ENCODE data around the gene ZDHHC8.

GRCh38 chr22:20172141-20172613, 40.6 kb downstream of the ZDHHC8 start:
- TF ChIP-seq, protein P1, sequence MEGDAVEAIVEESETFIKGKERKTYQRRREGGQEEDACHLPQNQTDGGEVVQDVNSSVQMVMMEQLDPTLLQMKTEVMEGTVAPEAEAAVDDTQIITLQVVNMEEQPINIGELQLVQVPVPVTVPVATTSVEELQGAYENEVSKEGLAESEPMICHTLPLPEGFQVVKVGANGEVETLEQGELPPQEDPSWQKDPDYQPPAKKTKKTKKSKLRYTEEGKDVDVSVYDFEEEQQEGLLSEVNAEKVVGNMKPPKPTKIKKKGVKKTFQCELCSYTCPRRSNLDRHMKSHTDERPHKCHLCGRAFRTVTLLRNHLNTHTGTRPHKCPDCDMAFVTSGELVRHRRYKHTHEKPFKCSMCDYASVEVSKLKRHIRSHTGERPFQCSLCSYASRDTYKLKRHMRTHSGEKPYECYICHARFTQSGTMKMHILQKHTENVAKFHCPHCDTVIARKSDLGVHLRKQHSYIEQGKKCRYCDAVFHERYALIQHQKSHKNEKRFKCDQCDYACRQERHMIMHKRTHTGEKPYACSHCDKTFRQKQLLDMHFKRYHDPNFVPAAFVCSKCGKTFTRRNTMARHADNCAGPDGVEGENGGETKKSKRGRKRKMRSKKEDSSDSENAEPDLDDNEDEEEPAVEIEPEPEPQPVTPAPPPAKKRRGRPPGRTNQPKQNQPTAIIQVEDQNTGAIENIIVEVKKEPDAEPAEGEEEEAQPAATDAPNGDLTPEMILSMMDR (IDR thresholded peaks at IDR 0.05) = no peak
- TF ChIP-seq POLR2A (IDR thresholded peaks at IDR 0.05) = no peak
